HCT116 (cell line): ENCODE measurements around the gene CTIF. TPM values are rescaled to one million over a fixed set of nuclear protein-coding genes. Genes with fewer than 3 reads are reported as not detected.

ENCODE experiments used
- ATAC-seq: fragments of 200-7000 bp; cut with Tn5 transposase; 2 replicates; pipeline ENCODE4 v1.9.1; 2020; ENCODE audit warnings: mild to moderate bottlenecking, moderate library complexity
- BruUV-seq: library from RNA; stranded (reverse); fragments of 400-500 nt; replicated peaks from 2 replicates; lab custom pipeline; 2021; lab: Mats Ljungman, UMichigan
- CTCF ChIA-PET: fragments of 300-600 bp; sonication (Branson Sonifier 250); formaldehyde crosslinking; loops from one replicate; lab custom pipeline; 2021; ENCODE audit warnings: antibody characterized with exemption; lab: Charles Lee
- POLR2A ChIA-PET: fragments of 300-600, 350-600 bp; sonication (Branson Sonifier 250); formaldehyde crosslinking; loops from one replicate; lab custom pipeline; 2021; ENCODE audit warnings: antibody characterized with exemption; lab: Charles Lee
- RAD21 ChIA-PET, 2 experiments: fragments of 300-600 bp; sonication (Branson Sonifier 250); formaldehyde crosslinking; loops; one replicate each; lab custom pipeline; 2023; ENCODE audit warnings: low total read pairs in 2 of 2; ENCODE audit not compliant: uncharacterized antibody in 2 of 2, unreplicated experiment in 2 of 2, low non-redundant PET in 1 of 2; lab: Charles Lee
- DNase-seq: peaks from one replicate; pipeline ENCODE4 v3.0.0-alpha.2; 2010; ENCODE audit warnings: low read depth, low spot score
- H2AFZ ChIP-seq: fragments of 200-600 bp; shearing (Covaris generic), sonication (generic); 2 replicates; pipeline ENCODE4 v1.6.1; 2017; ENCODE audit warnings: low read depth, mixed run types, mixed read lengths, antibody characterized with exemption, low read length; ENCODE audit not compliant: poor library complexity, severe bottlenecking
- H3K27ac ChIP-seq: 2 replicates; pipeline ENCODE4 v1.5.1; 2012; ENCODE audit warnings: low read depth, low read length
- H3K27me3 ChIP-seq: fragments of 200-600 bp; sonication (generic); 2 replicates; pipeline ENCODE4 v1.6.1; 2016; ENCODE audit warnings: mixed run types, low read length, mixed read lengths; ENCODE audit not compliant: insufficient read depth
- H3K36me3 ChIP-seq, 2 experiments: fragments of 200-500 bp in 1 of 2; fragments of 200-600 bp in 1 of 2; sonication (Bioruptor generic) in 1 of 2; sonication (generic) in 1 of 2; 2 replicates each; pipeline versions ENCODE4 v1.5.1 to v1.6.1; 2014 to 2016; ENCODE audit warnings: low read length in 2 of 2, inconsistent platforms in 1 of 2, mixed read lengths in 1 of 2, mixed run types in 1 of 2; ENCODE audit not compliant: insufficient read depth in 2 of 2, control insufficient read depth in 1 of 2
- H3K4me1 ChIP-seq, 2 experiments: fragments of 200-600 bp in 1 of 2; sonication (generic) in 1 of 2; 2 replicates each; pipeline versions ENCODE4 v1.5.1 to v1.6.1; 2012 to 2017; ENCODE audit warnings: low read length in 2 of 2, inconsistent platforms in 1 of 2, mild to moderate bottlenecking in 1 of 2, mixed read lengths in 1 of 2, mixed run types in 1 of 2, moderate library complexity in 1 of 2; ENCODE audit not compliant: insufficient read depth in 2 of 2, control insufficient read depth in 1 of 2
- H3K4me2 ChIP-seq: fragments of 200-600 bp; sonication (generic); 2 replicates; pipeline ENCODE4 v1.6.1; 2017; ENCODE audit warnings: mixed run types, low read length, mixed read lengths
- H3K4me3 ChIP-seq, 2 experiments: fragments of 200-600 bp in 1 of 2; sonication (generic) in 1 of 2; replicated peaks in 1 of 2; 2 replicates each; pipeline ENCODE4 v1.5.1; 2011 to 2016; ENCODE audit warnings: low read length in 2 of 2, control low read depth in 1 of 2, low read depth in 1 of 2, mild to moderate bottlenecking in 1 of 2, mixed read lengths in 1 of 2, mixed run types in 1 of 2
- H3K79me2 ChIP-seq: fragments of 200-600 bp; sonication (generic); 2 replicates; pipeline ENCODE4 v1.6.1; 2017; ENCODE audit warnings: mild to moderate bottlenecking, mixed run types, low read length, moderate library complexity, mixed read lengths; ENCODE audit not compliant: insufficient read depth
- H3K9ac ChIP-seq: fragments of 200-600 bp; sonication (generic); 2 replicates; pipeline ENCODE4 v1.6.1; 2016; ENCODE audit warnings: low read length, mixed read lengths
- H3K9me2 ChIP-seq: fragments of 200-600 bp; sonication (generic), shearing (Covaris generic); 2 replicates; pipeline ENCODE4 v1.6.1; 2017; ENCODE audit warnings: mixed run types, mild to moderate bottlenecking, moderate library complexity; ENCODE audit not compliant: insufficient read depth
- H3K9me3 ChIP-seq, 2 experiments: fragments of 200-500 bp in 1 of 2; fragments of 200-600 bp in 1 of 2; sonication (Bioruptor generic) in 1 of 2; sonication (generic) in 1 of 2; 2 replicates each; pipeline ENCODE4 v1.6.1; 2014 to 2017; ENCODE audit warnings: low read length in 2 of 2, mixed read lengths in 2 of 2, inconsistent platforms in 1 of 2, low read depth in 1 of 2, mild to moderate bottlenecking in 1 of 2, mixed run types in 1 of 2, moderate library complexity in 1 of 2; ENCODE audit not compliant: control insufficient read depth in 1 of 2, insufficient read depth in 1 of 2
- H4K20me1 ChIP-seq: fragments of 200-600 bp; sonication (generic), shearing (Covaris generic); 2 replicates; pipeline ENCODE4 v1.6.1; 2017; ENCODE audit warnings: mixed run types, mild to moderate bottlenecking, moderate library complexity; ENCODE audit not compliant: insufficient read depth
- ELF1 ChIP-seq: IDR thresholded peaks from 2 replicates; pipeline ENCODE4 v1.6.1; 2012; ENCODE audit warnings: low read depth, borderline replicate concordance
- EZH2 ChIP-seq: fragments of 200-600 bp; sonication (generic); IDR thresholded peaks from 2 replicates; pipeline ENCODE4 v1.6.1; 2017; ENCODE audit warnings: antibody characterized with exemption, mixed run types
- EZH2phosphoT487 ChIP-seq: fragments of 200-600 bp; IDR thresholded peaks from 2 replicates; pipeline ENCODE4 v1.6.1; 2018; ENCODE audit warnings: antibody characterized with exemption, borderline replicate concordance
- FOSL1 ChIP-seq: IDR thresholded peaks from 2 replicates; pipeline ENCODE4 v1.6.1; 2012; ENCODE audit warnings: low read depth
- SIN3A ChIP-seq: IDR thresholded peaks from 2 replicates; pipeline ENCODE4 v1.6.1; 2012; ENCODE audit warnings: low read depth
- SP1 ChIP-seq: IDR thresholded peaks from 2 replicates; pipeline ENCODE4 v1.6.1; 2012; ENCODE audit warnings: low read depth
- intact Hi-C: fragments of 100-400 bp; cut with micrococcal nuclease; formaldehyde crosslinking; loops from 2 replicates; pipeline ENCODE4 v1.10.0; 2022
- total RNA-seq: library from RNA; stranded (reverse); gene quantifications from one replicate; pipeline ENCODE4 v1.2.1, GENCODE V29; 2021; ENCODE audit not compliant: unreplicated experiment

Gene CTIF
- total RNA-seq, 1 experiment from 2014 or later, result 19.7 TPM

DNA sequence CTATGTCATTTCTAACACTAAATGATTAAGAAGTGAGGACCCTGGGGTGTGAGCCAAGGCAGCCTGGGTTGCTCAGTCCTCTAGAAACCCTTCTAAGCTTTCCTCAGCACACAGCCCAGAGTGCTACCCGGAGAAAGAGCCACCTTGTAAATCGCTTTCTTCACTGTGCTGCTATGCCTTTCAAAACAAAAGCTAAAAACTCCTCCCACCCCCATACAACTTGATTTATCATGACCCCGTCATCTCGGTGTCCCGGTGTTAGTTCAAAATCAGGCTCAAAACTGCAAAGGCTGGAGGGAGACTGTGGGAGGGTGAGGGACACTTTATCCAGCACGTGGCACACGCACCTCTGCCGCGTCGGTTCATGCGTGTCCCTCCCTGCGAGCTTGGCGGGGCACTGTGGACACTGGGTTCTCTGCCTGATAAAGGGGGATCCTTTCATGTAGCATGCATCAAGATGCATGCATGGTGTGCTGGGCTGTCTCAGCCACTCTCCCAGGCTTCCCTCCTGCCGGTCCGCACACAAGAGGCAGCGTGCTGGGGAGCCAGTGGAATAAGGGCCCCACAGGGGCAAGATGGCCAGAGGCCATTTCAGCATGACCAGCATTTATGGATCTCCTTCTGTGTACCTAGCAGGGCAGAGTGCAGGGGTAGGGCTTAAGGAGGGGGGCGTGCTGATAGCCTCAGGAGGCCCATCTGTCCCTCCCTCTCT, 241.5 kb downstream of the CTIF start:
- ChIA-PET RAD21 (no interaction called here), POLR2A (no interaction called here), CTCF (interaction anchor here (0.9 kb wide), 1 partner anchor 10 kb away, joined by 3 read pairs; no protein-coding TSS in a partner anchor)
- Histone ChIP-seq H3K4me3 (no peak overlapping the region), H2AFZ (no peak overlapping the region), H3K27ac (no peak overlapping the region), H3K4me2 (no peak overlapping the region), H3K27me3 (no peaks in the 10 kb centered on the region), H3K9me2 (no peaks in the 10 kb centered on the region), H3K79me2 (no peaks in the 10 kb centered on the region), H4K20me1 (no peaks in the 10 kb centered on the region), H3K9ac (no peak overlapping the region), H3K36me3 (no peaks in the 10 kb centered on the region), H3K9me3 (no peaks in the 10 kb centered on the region), H3K4me1 (peaks cover 5 to 12% of the 10 kb centered on the region in 2 experiments; a peak in 3 of 4 replicates)
- DNase-seq, result no peak
- TF ChIP-seq EZH2phosphoT487 (no peak), ELF1 (no peak), SP1 (no peak), EZH2 (no peak)
- no TSS peak for BruUV-seq
- ATAC-seq, result no peak
- intact Hi-C loops, result no loop called here

DNA sequence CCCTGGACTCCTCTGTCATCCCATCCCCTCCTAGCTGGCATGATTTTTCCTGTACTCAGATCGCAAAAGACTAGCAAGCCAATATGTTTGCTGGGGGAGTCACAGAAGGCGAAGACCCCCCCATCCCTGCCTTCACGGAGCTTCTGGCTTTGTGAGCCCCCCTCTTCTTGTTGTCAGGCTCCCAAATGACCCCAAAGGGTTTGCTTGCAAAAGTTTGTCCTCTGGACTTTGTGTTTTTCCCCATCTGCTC, 242.0 kb downstream of the CTIF start:
- H3K4me1 ChIP-seq, result peaks cover 5 to 12% of the 10 kb centered on the region in 2 experiments; a peak in 3 of 4 replicates
- H3K27me3 ChIP-seq, result no peaks in the 10 kb centered on the region
- ChIA-PET POLR2A (no interaction called here), CTCF (no interaction called here)
- ATAC-seq, result no peak
- no peaks in the 10 kb centered on the region for H4K20me1 ChIP-seq
- H3K4me2 ChIP-seq, result no peak overlapping the region
- H3K79me2 ChIP-seq, result no peaks in the 10 kb centered on the region
- BruUV-seq, result no TSS peak
- DNase-seq, result no peak
- TF ChIP-seq FOSL1 (no peak), SIN3A (no peak)
- TF ChIP-seq, all 23 proteins: peak for 0
- Histone ChIP-seq H3K4me3 (no peak overlapping the region), H2AFZ (no peak overlapping the region), H3K9me2 (no peaks in the 10 kb centered on the region), H3K9me3 (no peaks in the 10 kb centered on the region), H3K27ac (no peak overlapping the region), H3K9ac (no peak overlapping the region), H3K36me3 (no peaks in the 10 kb centered on the region)
- RAD21 ChIA-PET, result no interaction called here
- intact Hi-C loops, result no loop called here
